ENCODE measurements around the gene SAXO1. TPM values are rescaled to one million over a fixed set of nuclear protein-coding genes. Genes with fewer than 3 reads are reported as not detected.

The SAXO1 gene
- total RNA-seq, 1 experiment from 2014 or later, result not detected

DNA sequence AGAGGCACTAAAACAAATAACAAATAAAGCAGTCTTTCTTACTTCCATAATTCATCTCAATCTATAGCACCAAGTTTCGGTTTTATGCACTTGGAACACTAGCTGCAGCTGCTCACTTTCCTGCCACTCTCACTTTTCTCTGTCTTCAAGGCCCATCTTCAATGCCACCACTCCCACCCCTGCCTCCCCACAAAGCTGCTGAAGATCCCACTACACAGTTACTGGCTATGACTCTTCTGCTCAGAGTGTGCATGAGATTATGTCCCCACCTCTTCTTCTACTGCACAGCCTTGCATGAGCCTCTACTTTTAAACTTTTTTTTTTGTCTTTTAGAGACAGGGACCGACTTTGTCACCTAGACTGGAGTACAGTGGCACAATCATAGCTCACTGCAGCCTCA is 77.4 kb downstream of the SAXO1 start:
- intact Hi-C loops (cut with micrococcal nuclease; ENCODE audit: unreplicated experiment), result no loop called here
- ATAC-seq (no peak), DNase-seq (ENCODE audit: low read depth, low spot score) (no peak)
- no peaks in the 10 kb centered on the region for H3K4me1 ChIP-seq (ENCODE audit: control insufficient read depth, insufficient read depth, low read length)
- POLR2A ChIA-PET, result no interaction called here
- CTCF ChIA-PET, result no interaction called here
- no TSS peak for BruUV-seq (replicated peaks)
- H3K4me3 ChIP-seq (ENCODE audit: low read depth in 2 of 2, low read length in 2 of 2), result no peak overlapping the region
- TF ChIP-seq, protein P1, sequence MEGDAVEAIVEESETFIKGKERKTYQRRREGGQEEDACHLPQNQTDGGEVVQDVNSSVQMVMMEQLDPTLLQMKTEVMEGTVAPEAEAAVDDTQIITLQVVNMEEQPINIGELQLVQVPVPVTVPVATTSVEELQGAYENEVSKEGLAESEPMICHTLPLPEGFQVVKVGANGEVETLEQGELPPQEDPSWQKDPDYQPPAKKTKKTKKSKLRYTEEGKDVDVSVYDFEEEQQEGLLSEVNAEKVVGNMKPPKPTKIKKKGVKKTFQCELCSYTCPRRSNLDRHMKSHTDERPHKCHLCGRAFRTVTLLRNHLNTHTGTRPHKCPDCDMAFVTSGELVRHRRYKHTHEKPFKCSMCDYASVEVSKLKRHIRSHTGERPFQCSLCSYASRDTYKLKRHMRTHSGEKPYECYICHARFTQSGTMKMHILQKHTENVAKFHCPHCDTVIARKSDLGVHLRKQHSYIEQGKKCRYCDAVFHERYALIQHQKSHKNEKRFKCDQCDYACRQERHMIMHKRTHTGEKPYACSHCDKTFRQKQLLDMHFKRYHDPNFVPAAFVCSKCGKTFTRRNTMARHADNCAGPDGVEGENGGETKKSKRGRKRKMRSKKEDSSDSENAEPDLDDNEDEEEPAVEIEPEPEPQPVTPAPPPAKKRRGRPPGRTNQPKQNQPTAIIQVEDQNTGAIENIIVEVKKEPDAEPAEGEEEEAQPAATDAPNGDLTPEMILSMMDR (IDR thresholded peaks at IDR 0.05), result no peak
- TF ChIP-seq POLR2AphosphoS5 (IDR thresholded peaks at IDR 0.05; ENCODE audit: low read depth, low read length) (no peak), TCF7L2 (IDR thresholded peaks at IDR 0.05; ENCODE audit: low read depth, low read length) (no peak), SIN3A (IDR thresholded peaks at IDR 0.05; ENCODE audit: borderline replicate concordance, insufficient read depth, low read depth, low read length) (no peak)
- TF ChIP-seq, protein P2, sequence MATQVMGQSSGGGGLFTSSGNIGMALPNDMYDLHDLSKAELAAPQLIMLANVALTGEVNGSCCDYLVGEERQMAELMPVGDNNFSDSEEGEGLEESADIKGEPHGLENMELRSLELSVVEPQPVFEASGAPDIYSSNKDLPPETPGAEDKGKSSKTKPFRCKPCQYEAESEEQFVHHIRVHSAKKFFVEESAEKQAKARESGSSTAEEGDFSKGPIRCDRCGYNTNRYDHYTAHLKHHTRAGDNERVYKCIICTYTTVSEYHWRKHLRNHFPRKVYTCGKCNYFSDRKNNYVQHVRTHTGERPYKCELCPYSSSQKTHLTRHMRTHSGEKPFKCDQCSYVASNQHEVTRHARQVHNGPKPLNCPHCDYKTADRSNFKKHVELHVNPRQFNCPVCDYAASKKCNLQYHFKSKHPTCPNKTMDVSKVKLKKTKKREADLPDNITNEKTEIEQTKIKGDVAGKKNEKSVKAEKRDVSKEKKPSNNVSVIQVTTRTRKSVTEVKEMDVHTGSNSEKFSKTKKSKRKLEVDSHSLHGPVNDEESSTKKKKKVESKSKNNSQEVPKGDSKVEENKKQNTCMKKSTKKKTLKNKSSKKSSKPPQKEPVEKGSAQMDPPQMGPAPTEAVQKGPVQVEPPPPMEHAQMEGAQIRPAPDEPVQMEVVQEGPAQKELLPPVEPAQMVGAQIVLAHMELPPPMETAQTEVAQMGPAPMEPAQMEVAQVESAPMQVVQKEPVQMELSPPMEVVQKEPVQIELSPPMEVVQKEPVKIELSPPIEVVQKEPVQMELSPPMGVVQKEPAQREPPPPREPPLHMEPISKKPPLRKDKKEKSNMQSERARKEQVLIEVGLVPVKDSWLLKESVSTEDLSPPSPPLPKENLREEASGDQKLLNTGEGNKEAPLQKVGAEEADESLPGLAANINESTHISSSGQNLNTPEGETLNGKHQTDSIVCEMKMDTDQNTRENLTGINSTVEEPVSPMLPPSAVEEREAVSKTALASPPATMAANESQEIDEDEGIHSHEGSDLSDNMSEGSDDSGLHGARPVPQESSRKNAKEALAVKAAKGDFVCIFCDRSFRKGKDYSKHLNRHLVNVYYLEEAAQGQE (IDR thresholded peaks at IDR 0.05; ENCODE audit: insufficient read depth in 1 of 2, low read depth in 2 of 2, low read length in 1 of 2), result no peak
- H3K27me3 ChIP-seq (ENCODE audit: control insufficient read depth, insufficient read depth, low read length), result no peaks in the 10 kb centered on the region
- H3K27ac ChIP-seq (ENCODE audit: low read length), result no peak overlapping the region
- H3K36me3 ChIP-seq (ENCODE audit: control insufficient read depth, insufficient read depth, low read length), result no peaks in the 10 kb centered on the region
- H3K9me3 ChIP-seq (ENCODE audit: control insufficient read depth, insufficient read depth, low read depth, low read length), result no peaks in the 10 kb centered on the region
- in situ Hi-C loops (cut with HindIII; ENCODE audit: low pct_unique_long_range_greater_than_20kb, low sequenced_read_pairs), result no loop called here

DNA sequence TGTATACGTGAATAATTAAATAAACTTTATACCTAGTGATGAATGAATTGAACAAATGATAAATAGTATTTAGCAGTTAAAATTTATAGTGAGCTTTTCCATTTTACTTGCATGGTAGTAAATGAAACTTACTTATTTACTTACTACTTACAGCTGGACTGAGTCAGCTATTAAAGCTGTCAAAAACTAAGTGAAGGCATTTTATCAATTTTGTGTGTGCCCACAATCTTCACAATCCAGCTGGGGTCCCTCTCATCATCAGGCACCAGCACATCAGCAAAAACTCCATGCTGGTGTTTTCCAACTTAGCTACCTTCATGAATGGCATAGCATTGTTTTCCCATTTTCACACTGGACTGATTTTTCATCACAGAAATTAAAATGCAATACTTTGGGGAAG is 81.1 kb downstream of the SAXO1 start:
- in situ Hi-C loops (cut with HindIII; ENCODE audit: low pct_unique_long_range_greater_than_20kb, low sequenced_read_pairs), result no loop called here
- Histone ChIP-seq H3K27ac (ENCODE audit: low read length) (no peak overlapping the region), H3K36me3 (ENCODE audit: control insufficient read depth, insufficient read depth, low read length) (no peaks in the 10 kb centered on the region), H3K9me3 (ENCODE audit: control insufficient read depth, insufficient read depth, low read depth, low read length) (no peaks in the 10 kb centered on the region), H3K4me1 (ENCODE audit: control insufficient read depth, insufficient read depth, low read length) (no peaks in the 10 kb centered on the region), H3K4me3 (ENCODE audit: low read depth in 2 of 2, low read length in 2 of 2) (no peak overlapping the region), H3K27me3 (ENCODE audit: control insufficient read depth, insufficient read depth, low read length) (no peaks in the 10 kb centered on the region)
- POLR2A ChIA-PET, result no interaction called here
- DNase-seq (ENCODE audit: low read depth, low spot score) (no peak), ATAC-seq (no peak)
- BruUV-seq (replicated peaks), result no TSS peak
- intact Hi-C loops (cut with micrococcal nuclease; ENCODE audit: unreplicated experiment), result no loop called here
- TF ChIP-seq, protein P2 (IDR thresholded peaks at IDR 0.05; ENCODE audit: insufficient read depth in 1 of 2, low read depth in 2 of 2, low read length in 1 of 2), result no peak
- TF ChIP-seq POLR2AphosphoS5 (IDR thresholded peaks at IDR 0.05; ENCODE audit: low read depth, low read length), result no peak
- no peak for TF ChIP-seq TCF7L2 (IDR thresholded peaks at IDR 0.05; ENCODE audit: low read depth, low read length)
- TF ChIP-seq, protein P1 (IDR thresholded peaks at IDR 0.05), result no peak
- CTCF ChIA-PET, result no interaction called here
